ENCODE measurements around the gene MYO7B. TPM values are rescaled to one million over a fixed set of nuclear protein-coding genes. Genes with fewer than 3 reads are reported as not detected.

The MYO7B gene
- total RNA-seq, 4 donors from 2014 or later, result 0.27 to 0.77 (median 0.54) TPM; not detected in 1

DNA sequence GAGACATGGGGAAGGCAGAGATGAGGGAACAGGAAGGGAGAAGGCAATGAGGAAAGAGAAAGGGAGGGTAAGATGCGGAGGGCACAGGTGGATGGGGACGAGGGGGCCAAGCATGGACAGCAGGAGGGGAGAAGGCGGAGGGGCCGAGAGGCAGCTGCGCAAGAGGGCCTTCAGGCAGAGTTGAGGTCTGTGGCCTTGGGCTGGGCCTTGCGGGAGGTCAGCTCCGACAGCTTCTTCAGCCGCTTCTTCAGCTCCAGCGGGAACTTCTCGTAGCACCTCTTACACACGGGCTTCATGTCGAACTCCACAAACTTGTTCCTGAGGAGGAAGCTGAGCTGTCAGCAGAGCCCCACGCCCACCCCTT lies 103.6 kb downstream of the MYO7B start:
- Histone ChIP-seq H3K27me3 (no peaks in the 10 kb centered on the region), H3K36me3 (peaks cover 0 to 51% of the 10 kb centered on the region in 2 donors), H3K4me1 (peaks cover 0 to 92% (median 37%) of the 10 kb centered on the region in 3 donors), H3K27ac (peak overlapping the region in 3 of 4 donors; percentile 81 to 87 (median 83)), H3K9me3 (no peaks in the 10 kb centered on the region), H3K4me3 (no peak overlapping the region)
- no peak for TF ChIP-seq POLR2A (IDR thresholded peaks at IDR 0.05)
- TF ChIP-seq, protein P1, sequence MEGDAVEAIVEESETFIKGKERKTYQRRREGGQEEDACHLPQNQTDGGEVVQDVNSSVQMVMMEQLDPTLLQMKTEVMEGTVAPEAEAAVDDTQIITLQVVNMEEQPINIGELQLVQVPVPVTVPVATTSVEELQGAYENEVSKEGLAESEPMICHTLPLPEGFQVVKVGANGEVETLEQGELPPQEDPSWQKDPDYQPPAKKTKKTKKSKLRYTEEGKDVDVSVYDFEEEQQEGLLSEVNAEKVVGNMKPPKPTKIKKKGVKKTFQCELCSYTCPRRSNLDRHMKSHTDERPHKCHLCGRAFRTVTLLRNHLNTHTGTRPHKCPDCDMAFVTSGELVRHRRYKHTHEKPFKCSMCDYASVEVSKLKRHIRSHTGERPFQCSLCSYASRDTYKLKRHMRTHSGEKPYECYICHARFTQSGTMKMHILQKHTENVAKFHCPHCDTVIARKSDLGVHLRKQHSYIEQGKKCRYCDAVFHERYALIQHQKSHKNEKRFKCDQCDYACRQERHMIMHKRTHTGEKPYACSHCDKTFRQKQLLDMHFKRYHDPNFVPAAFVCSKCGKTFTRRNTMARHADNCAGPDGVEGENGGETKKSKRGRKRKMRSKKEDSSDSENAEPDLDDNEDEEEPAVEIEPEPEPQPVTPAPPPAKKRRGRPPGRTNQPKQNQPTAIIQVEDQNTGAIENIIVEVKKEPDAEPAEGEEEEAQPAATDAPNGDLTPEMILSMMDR (IDR thresholded peaks at IDR 0.05), result no peak
- no peak for TF ChIP-seq EP300 (IDR thresholded peaks at IDR 0.05)
- TF ChIP-seq POLR2AphosphoS5 (IDR thresholded peaks at IDR 0.05), result no peak
- no peak for ATAC-seq
- 60 to 86% methylated on average over 3 to 4 of the region's 13 CpGs for WGBS, 2 donors (ENCODE audit: low coverage in 1 of 2)

DNA sequence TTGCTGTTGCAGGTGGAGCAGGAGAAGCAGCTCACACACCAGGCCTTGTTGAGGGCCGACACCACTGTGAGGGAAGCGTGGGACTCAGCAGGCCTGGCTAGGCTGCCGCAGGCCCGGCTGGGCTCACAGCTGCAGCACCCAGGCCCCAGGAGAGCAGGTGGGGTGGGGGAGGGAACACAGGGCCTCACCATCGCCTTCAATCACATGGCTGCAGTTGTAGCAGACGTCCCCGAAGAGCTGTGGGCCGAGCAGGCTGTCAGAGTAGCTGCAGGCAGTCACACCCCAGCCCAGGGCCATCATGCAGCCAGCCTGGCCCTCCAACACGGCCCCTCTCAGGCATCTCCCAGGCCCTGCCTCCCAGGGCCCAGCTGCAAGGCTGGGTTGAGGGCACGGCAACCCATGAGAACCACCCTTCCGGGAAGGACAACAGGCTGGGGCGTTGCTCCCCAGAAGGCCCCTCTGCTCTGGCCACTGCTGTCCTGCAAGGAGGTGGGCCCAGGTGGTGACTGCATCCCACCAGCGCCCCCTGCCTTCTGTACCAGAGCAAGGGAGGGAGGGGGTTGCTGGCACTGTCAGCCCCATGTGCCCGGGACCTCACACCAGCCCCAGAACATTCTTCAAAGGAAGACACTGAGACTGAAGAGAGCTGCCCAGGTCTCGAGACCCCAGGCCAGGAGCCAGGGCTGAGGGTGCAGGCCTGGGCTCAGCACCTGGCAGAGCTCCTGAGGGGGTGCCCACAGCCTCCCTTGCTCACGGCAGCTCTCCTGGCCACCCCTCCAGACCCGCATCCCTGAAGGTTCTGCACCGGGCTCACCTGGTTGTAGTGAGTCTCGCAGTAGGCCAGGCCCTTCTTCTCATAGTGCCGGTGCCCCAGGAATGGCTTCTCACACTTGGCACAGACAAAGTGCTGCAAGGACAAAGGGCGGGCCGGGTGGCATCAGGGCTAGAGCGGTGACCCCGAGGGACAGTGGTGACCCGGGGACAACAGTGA lies 104.9 kb downstream of the MYO7B start:
- ATAC-seq, result no peak
- Histone ChIP-seq H3K27ac (peak overlapping the region in 3 of 4 donors; percentile 81 to 87 (median 83)), H3K4me3 (no peak overlapping the region), H3K4me1 (peaks cover 0 to 92% (median 33%) of the 10 kb centered on the region in 3 donors), H3K36me3 (peaks cover 0 to 54% of the 10 kb centered on the region in 2 donors), H3K9me3 (no peaks in the 10 kb centered on the region), H3K27me3 (no peaks in the 10 kb centered on the region)
- WGBS, 2 donors (ENCODE audit: low coverage in 1 of 2), result no CpG with 5 or more reads among the region's 25 CpGs
- TF ChIP-seq, protein P1 (IDR thresholded peaks at IDR 0.05), result peak in 1 of 4 experiments; percentile 30
- no peak for TF ChIP-seq POLR2AphosphoS5 (IDR thresholded peaks at IDR 0.05)

DNA sequence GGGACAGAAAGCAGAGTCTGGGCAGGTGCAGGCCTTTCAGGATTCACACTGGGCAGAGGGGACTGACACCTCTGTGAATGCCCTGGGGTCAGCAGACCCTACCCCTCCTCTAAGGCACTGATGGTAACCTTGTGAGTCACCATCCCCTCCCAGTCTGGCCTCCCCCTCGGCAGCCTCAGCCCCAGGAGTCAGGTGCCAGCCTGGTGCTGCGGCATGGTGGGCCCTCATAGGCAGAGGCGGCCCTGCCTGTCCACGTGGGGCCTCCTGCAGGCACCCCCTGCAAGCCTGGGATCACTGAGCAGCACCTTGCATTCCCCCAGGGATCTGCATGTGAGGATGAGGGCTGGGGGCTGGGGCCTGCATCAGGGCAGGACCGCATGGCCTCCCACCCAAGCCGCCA lies 105.7 kb downstream of the MYO7B start:
- TF ChIP-seq, protein P1 (IDR thresholded peaks at IDR 0.05), result no peak
- TF ChIP-seq POLR2A (IDR thresholded peaks at IDR 0.05) (no peak), EP300 (IDR thresholded peaks at IDR 0.05) (no peak), POLR2AphosphoS5 (IDR thresholded peaks at IDR 0.05) (no peak)
- Histone ChIP-seq H3K9me3 (no peaks in the 10 kb centered on the region), H3K27ac (peak overlapping the region in 3 of 4 donors; percentile 81 to 87 (median 83)), H3K4me3 (no peak overlapping the region), H3K36me3 (peaks cover 0 to 57% of the 10 kb centered on the region in 2 donors), H3K27me3 (no peaks in the 10 kb centered on the region), H3K4me1 (peaks cover 0 to 93% (median 33%) of the 10 kb centered on the region in 3 donors)
- no peak for ATAC-seq
- WGBS, 2 donors (ENCODE audit: low coverage in 1 of 2), result no CpG with 5 or more reads among the region's 6 CpGs

DNA sequence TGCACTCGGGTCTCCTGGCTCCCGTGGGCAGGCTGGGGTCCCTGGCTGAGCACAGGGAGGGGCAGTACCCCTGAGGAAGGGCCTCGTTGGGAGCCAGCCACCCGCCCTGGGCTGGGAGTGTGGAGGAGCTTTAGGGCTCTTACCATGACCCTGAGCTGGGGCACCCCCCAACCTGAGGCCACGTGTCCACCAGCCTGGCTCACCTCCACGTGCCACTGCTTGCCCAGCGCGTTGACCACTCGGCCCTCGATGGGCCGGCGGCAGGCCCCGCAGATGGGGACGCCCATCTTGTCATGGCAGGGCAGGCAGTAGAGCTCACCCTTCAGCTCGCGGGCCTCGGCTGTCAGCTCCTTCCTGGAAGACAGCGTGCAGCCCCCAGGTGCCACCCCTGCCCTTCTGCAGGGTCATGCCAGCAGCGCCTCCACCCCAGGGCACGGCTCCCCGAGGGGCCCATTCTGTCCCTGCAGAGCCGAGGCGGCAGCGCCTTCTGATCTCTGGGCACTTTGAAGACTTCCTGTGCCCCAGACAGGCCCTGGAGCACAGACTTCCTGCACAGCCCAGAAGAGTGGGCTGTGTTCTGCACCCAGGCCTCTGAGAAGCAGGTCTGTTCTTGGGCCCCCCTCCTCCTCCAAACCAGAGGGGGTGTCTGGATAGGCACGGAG lies 106.5 kb downstream of the MYO7B start:
- no peaks in the 10 kb centered on the region for H3K27me3 ChIP-seq
- no peaks in the 10 kb centered on the region for H3K9me3 ChIP-seq
- H3K27ac ChIP-seq, result peak overlapping the region in 3 of 4 donors; percentile 81 to 87 (median 83)
- peaks cover 0 to 62% of the 10 kb centered on the region in 2 donors for H3K36me3 ChIP-seq
- peaks cover 0 to 93% (median 34%) of the 10 kb centered on the region in 3 donors for H3K4me1 ChIP-seq
- ATAC-seq, result no peak
- no CpG with 5 or more reads among the region's 25 CpGs for WGBS, 2 donors (ENCODE audit: low coverage in 1 of 2)
- TF ChIP-seq, protein P1 (IDR thresholded peaks at IDR 0.05), result no peak
- TF ChIP-seq EP300 (IDR thresholded peaks at IDR 0.05), result no peak
- TF ChIP-seq POLR2AphosphoS5 (IDR thresholded peaks at IDR 0.05), result no peak
- TF ChIP-seq POLR2A (IDR thresholded peaks at IDR 0.05), result no peak
- no peak overlapping the region for H3K4me3 ChIP-seq

Data from gastroesophageal sphincter (tissue), 4 donors.